ENCODE measurements around the gene PLCG2. TPM values are rescaled to one million over a fixed set of nuclear protein-coding genes. Genes with fewer than 3 reads are reported as not detected.

PLCG2 gene
- total and polyA plus RNA-seq, 2 of the 8 experiments (the other 6 are each of a cell fraction or from before 2014, with no cell fraction given): 6.1 to 6.9 TPM

GRCh38 chr16:81775570-81775969 lies 3.5 kb upstream of the PLCG2 start (continued):
- TF ChIP-seq, protein P1, sequence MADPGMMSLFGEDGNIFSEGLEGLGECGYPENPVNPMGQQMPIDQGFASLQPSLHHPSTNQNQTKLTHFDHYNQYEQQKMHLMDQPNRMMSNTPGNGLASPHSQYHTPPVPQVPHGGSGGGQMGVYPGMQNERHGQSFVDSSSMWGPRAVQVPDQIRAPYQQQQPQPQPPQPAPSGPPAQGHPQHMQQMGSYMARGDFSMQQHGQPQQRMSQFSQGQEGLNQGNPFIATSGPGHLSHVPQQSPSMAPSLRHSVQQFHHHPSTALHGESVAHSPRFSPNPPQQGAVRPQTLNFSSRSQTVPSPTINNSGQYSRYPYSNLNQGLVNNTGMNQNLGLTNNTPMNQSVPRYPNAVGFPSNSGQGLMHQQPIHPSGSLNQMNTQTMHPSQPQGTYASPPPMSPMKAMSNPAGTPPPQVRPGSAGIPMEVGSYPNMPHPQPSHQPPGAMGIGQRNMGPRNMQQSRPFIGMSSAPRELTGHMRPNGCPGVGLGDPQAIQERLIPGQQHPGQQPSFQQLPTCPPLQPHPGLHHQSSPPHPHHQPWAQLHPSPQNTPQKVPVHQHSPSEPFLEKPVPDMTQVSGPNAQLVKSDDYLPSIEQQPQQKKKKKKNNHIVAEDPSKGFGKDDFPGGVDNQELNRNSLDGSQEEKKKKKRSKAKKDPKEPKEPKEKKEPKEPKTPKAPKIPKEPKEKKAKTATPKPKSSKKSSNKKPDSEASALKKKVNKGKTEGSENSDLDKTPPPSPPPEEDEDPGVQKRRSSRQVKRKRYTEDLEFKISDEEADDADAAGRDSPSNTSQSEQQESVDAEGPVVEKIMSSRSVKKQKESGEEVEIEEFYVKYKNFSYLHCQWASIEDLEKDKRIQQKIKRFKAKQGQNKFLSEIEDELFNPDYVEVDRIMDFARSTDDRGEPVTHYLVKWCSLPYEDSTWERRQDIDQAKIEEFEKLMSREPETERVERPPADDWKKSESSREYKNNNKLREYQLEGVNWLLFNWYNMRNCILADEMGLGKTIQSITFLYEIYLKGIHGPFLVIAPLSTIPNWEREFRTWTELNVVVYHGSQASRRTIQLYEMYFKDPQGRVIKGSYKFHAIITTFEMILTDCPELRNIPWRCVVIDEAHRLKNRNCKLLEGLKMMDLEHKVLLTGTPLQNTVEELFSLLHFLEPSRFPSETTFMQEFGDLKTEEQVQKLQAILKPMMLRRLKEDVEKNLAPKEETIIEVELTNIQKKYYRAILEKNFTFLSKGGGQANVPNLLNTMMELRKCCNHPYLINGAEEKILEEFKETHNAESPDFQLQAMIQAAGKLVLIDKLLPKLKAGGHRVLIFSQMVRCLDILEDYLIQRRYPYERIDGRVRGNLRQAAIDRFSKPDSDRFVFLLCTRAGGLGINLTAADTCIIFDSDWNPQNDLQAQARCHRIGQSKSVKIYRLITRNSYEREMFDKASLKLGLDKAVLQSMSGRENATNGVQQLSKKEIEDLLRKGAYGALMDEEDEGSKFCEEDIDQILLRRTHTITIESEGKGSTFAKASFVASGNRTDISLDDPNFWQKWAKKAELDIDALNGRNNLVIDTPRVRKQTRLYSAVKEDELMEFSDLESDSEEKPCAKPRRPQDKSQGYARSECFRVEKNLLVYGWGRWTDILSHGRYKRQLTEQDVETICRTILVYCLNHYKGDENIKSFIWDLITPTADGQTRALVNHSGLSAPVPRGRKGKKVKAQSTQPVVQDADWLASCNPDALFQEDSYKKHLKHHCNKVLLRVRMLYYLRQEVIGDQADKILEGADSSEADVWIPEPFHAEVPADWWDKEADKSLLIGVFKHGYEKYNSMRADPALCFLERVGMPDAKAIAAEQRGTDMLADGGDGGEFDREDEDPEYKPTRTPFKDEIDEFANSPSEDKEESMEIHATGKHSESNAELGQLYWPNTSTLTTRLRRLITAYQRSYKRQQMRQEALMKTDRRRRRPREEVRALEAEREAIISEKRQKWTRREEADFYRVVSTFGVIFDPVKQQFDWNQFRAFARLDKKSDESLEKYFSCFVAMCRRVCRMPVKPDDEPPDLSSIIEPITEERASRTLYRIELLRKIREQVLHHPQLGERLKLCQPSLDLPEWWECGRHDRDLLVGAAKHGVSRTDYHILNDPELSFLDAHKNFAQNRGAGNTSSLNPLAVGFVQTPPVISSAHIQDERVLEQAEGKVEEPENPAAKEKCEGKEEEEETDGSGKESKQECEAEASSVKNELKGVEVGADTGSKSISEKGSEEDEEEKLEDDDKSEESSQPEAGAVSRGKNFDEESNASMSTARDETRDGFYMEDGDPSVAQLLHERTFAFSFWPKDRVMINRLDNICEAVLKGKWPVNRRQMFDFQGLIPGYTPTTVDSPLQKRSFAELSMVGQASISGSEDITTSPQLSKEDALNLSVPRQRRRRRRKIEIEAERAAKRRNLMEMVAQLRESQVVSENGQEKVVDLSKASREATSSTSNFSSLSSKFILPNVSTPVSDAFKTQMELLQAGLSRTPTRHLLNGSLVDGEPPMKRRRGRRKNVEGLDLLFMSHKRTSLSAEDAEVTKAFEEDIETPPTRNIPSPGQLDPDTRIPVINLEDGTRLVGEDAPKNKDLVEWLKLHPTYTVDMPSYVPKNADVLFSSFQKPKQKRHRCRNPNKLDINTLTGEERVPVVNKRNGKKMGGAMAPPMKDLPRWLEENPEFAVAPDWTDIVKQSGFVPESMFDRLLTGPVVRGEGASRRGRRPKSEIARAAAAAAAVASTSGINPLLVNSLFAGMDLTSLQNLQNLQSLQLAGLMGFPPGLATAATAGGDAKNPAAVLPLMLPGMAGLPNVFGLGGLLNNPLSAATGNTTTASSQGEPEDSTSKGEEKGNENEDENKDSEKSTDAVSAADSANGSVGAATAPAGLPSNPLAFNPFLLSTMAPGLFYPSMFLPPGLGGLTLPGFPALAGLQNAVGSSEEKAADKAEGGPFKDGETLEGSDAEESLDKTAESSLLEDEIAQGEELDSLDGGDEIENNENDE (IDR thresholded peaks at IDR 0.05; ENCODE audit: insufficient replicate concordance, low read length): no peak
- TF ChIP-seq KDM1A (IDR thresholded peaks at IDR 0.05; ENCODE audit: borderline replicate concordance, low read length) (no peak), EGR1 (IDR thresholded peaks at IDR 0.05; ENCODE audit: borderline replicate concordance, low read depth, low read length) (no peak), TAF1 (IDR thresholded peaks at IDR 0.05; ENCODE audit: low read depth, low read length) (no peak), SAP30 (IDR thresholded peaks at IDR 0.05; ENCODE audit: insufficient read depth, insufficient replicate concordance, low read length) (no peak), SIRT6 (IDR thresholded peaks at IDR 0.05; ENCODE audit: low read length) (no peak)
